ENCODE results near the gene EIF2S3B. TPM values are rescaled to one million over a fixed set of nuclear protein-coding genes. Genes with fewer than 3 reads are reported as not detected.

The EIF2S3B gene
- total and polyA plus RNA-seq, 2 of the 4 experiments (the other 2 are of a cell fraction) = 0.39 to 6.8 TPM

GRCh38 chr12:10554756-10555481, 49.2 kb downstream of the EIF2S3B start:
- H2AFZ ChIP-seq (replicated peaks; ENCODE audit: low read length, poor library complexity) = no peak overlapping the region
- ChIA-PET POLR2A (ENCODE audit: unreplicated experiment) (no interaction called here), CTCF (no interaction called here)
- WGBS, 2 experiments (ENCODE audit: extremely low coverage in 2 of 2, insufficient read length in 1 of 2) = no CpG with 5 or more reads among the region's 7 CpGs
- no peaks in the 10 kb centered on the region for H3K4me1 ChIP-seq (ENCODE audit: control insufficient read depth, insufficient read depth, low read length)
- H4K91ac ChIP-seq (ENCODE audit: insufficient read depth, low read depth, low read length) = no peak overlapping the region
- dilution Hi-C loops (cut with HindIII; ENCODE audit: low sequenced_read_pairs, unreplicated experiment) (no loop called here), in situ Hi-C loops (cut with MboI; ENCODE audit: low sequenced_read_pairs) (loop anchor here (10.0 kb wide), 1 partner anchor 230 kb away; no protein-coding TSS in a partner anchor), intact Hi-C loops (cut with micrococcal nuclease) (no loop called here)
- H4K20me1 ChIP-seq (ENCODE audit: insufficient read depth, low read length) = no peaks in the 10 kb centered on the region
- H3K23ac ChIP-seq (ENCODE audit: low read depth, low read length) = no peak overlapping the region
- H3K27me3 ChIP-seq (ENCODE audit: control insufficient read depth, insufficient read depth, low read length) = peaks cover 17% of the 10 kb centered on the region
- H3K9me3 ChIP-seq (ENCODE audit: control insufficient read depth, insufficient read depth, low read length) = no peaks in the 10 kb centered on the region
- H3K4me3 ChIP-seq (ENCODE audit: insufficient read depth, low read depth, low read length) = no peak overlapping the region
- no peak overlapping the region for H4K8ac ChIP-seq (ENCODE audit: low read depth in 2 of 2, low read length in 2 of 2)
- no peak overlapping the region for H4K5ac ChIP-seq (ENCODE audit: low read depth, low read length)
- H3K4me2 ChIP-seq (ENCODE audit: low read depth, low read length) = no peak overlapping the region
- no TSS peak for BruUV-seq (replicated peaks)
- H3K56ac ChIP-seq (ENCODE audit: extremely low read depth, insufficient read depth, low read length) = no peak overlapping the region
- H2BK20ac ChIP-seq (ENCODE audit: low read depth, low read length) = no peak overlapping the region
- no peak overlapping the region for H2AK9ac ChIP-seq (replicated peaks; ENCODE audit: low read depth, low read length, poor library complexity)
- H3K27ac ChIP-seq (ENCODE audit: insufficient read depth, low read length) = no peak overlapping the region
- no peak overlapping the region for H3K18ac ChIP-seq (ENCODE audit: low read depth, low read length)
- no peak for TF ChIP-seq RFX5 (IDR thresholded peaks at IDR 0.05; ENCODE audit: low read depth, low read length)
- TF ChIP-seq NFE2L2 (IDR thresholded peaks at IDR 0.05; ENCODE audit: low read depth, low read length) = no peak
- TF ChIP-seq CHD1 (IDR thresholded peaks at IDR 0.05; ENCODE audit: low read depth, low read length) = no peak
- no peak for TF ChIP-seq RCOR1 (IDR thresholded peaks at IDR 0.05; ENCODE audit: insufficient replicate concordance, low read length)
- TF ChIP-seq FOS (IDR thresholded peaks at IDR 0.05; ENCODE audit: low read depth, low read length) = no peak
- TF ChIP-seq SMC3 (IDR thresholded peaks at IDR 0.05; ENCODE audit: low read depth, low read length) = no peak
- no peak for TF ChIP-seq MAFK (IDR thresholded peaks at IDR 0.05; ENCODE audit: low read depth, low read length)
- no peak for TF ChIP-seq MAZ (IDR thresholded peaks at IDR 0.05; ENCODE audit: borderline replicate concordance, low read depth, low read length)
- no peak for TF ChIP-seq BHLHE40 (IDR thresholded peaks at IDR 0.05; ENCODE audit: low read depth, low read length)
- TF ChIP-seq MXI1 (IDR thresholded peaks at IDR 0.05; ENCODE audit: borderline replicate concordance, low read depth, low read length) = no peak
- no peak for TF ChIP-seq POLR2A (IDR thresholded peaks at IDR 0.05; ENCODE audit: low read depth, low read length)
- TF ChIP-seq, protein P1, sequence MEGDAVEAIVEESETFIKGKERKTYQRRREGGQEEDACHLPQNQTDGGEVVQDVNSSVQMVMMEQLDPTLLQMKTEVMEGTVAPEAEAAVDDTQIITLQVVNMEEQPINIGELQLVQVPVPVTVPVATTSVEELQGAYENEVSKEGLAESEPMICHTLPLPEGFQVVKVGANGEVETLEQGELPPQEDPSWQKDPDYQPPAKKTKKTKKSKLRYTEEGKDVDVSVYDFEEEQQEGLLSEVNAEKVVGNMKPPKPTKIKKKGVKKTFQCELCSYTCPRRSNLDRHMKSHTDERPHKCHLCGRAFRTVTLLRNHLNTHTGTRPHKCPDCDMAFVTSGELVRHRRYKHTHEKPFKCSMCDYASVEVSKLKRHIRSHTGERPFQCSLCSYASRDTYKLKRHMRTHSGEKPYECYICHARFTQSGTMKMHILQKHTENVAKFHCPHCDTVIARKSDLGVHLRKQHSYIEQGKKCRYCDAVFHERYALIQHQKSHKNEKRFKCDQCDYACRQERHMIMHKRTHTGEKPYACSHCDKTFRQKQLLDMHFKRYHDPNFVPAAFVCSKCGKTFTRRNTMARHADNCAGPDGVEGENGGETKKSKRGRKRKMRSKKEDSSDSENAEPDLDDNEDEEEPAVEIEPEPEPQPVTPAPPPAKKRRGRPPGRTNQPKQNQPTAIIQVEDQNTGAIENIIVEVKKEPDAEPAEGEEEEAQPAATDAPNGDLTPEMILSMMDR (conservative IDR thresholded peaks at IDR 0.05; ENCODE audit: low read depth, low read length) = no peak
- no peak for TF ChIP-seq RAD21 (IDR thresholded peaks at IDR 0.05; ENCODE audit: low read length)
- no peak for TF ChIP-seq USF2 (IDR thresholded peaks at IDR 0.05; ENCODE audit: low read depth, low read length)
- no peak for TF ChIP-seq ELK1 (IDR thresholded peaks at IDR 0.05; ENCODE audit: borderline replicate concordance, low read depth, low read length)
- TF ChIP-seq CEBPB (IDR thresholded peaks at IDR 0.05; ENCODE audit: low read depth, low read length) = no peak
- H3K4ac ChIP-seq (ENCODE audit: low read depth, low read length) = no peak overlapping the region
- no peaks in the 10 kb centered on the region for H3K79me1 ChIP-seq (ENCODE audit: low read depth in 1 of 2, low read length in 2 of 2)
- no peaks in the 10 kb centered on the region for H3K9me1 ChIP-seq (ENCODE audit: insufficient read depth, low read length)
- H3K14ac ChIP-seq (replicated peaks; ENCODE audit: low read depth, low read length) = no peak overlapping the region
- H2BK120ac ChIP-seq (ENCODE audit: low read depth, low read length) = no peak overlapping the region
- H3K36me3 ChIP-seq (ENCODE audit: control insufficient read depth, insufficient read depth, low read length) = no peaks in the 10 kb centered on the region
- no peak overlapping the region for H3K9ac ChIP-seq (ENCODE audit: low read depth, low read length)
- ATAC-seq (ENCODE audit: low read depth) (no peak), DNase-seq (no peak)
- H2BK5ac ChIP-seq (ENCODE audit: low read depth, low read length, poor library complexity, severe bottlenecking) = no peak overlapping the region
- H2AK5ac ChIP-seq (ENCODE audit: low read depth, low read length) = no peak overlapping the region
- H2BK15ac ChIP-seq (ENCODE audit: low read depth, low read length) = no peak overlapping the region
